Mucosa of stomach (tissue), 1 donor: ENCODE measurements around the gene CXCL5.

Source experiments
- H3K27me3 ChIP-seq: one replicate; pipeline ENCODE4 v1.7.0; 2013; ENCODE audit warnings: mild to moderate bottlenecking, low read length; ENCODE audit not compliant: control insufficient read depth, insufficient read depth
- H3K36me3 ChIP-seq: one replicate; pipeline ENCODE4 v1.7.0; 2013; ENCODE audit warnings: low read length; ENCODE audit not compliant: control insufficient read depth, insufficient read depth
- H3K4me1 ChIP-seq: one replicate; pipeline ENCODE4 v1.7.0; 2013; ENCODE audit warnings: mild to moderate bottlenecking, low read length; ENCODE audit not compliant: control insufficient read depth, insufficient read depth
- H3K4me3 ChIP-seq: one replicate; pipeline ENCODE4 v1.7.0; 2013; ENCODE audit warnings: low read length
- H3K9ac ChIP-seq: one replicate; pipeline ENCODE4 v1.7.0; 2013; ENCODE audit warnings: mild to moderate bottlenecking, low read length, moderate library complexity
- H3K9me3 ChIP-seq: one replicate; pipeline ENCODE4 v1.7.0; 2013; ENCODE audit warnings: mild to moderate bottlenecking, low read length, moderate library complexity; ENCODE audit not compliant: control insufficient read depth
- donor health status: Pancreatic carcinoma.

Gene CXCL5

GRCh38 chr4:74033739-74034138 lies 35.3 kb upstream of the CXCL5 start:
- Histone ChIP-seq H3K4me1 (peaks cover 5% of the 10 kb centered on the region), H3K36me3 (no peaks in the 10 kb centered on the region), H3K4me3 (no peak overlapping the region), H3K27me3 (no peaks in the 10 kb centered on the region), H3K9ac (no peak overlapping the region), H3K9me3 (no peaks in the 10 kb centered on the region)

DNA sequence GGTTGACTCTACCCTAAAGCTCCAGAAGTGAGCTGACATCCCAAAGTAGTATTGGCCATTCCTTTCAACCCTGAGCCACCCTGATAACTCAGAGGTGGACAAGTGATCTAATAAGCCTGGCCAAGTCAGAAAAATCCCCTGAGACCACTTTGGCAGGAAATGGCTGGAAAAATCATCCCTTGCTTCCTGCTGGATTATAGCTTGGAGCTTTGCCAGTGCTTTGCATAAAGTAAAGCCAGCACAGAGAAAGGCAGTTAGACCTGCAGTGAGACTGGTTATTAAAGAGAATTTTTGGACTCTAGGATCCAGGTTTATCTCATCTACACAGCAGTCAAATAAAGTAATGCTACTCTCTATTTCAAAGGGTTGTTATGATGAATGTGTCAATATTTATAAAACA lies 33.6 kb upstream of the CXCL5 start:
- H3K9me3 ChIP-seq, result no peaks in the 10 kb centered on the region
- H3K36me3 ChIP-seq, result no peaks in the 10 kb centered on the region
- H3K4me1 ChIP-seq, result peaks cover under 1% of the 10 kb centered on the region
- H3K4me3 ChIP-seq, result no peak overlapping the region
- H3K27me3 ChIP-seq, result no peaks in the 10 kb centered on the region
- no peak overlapping the region for H3K9ac ChIP-seq

GRCh38 chr4:74031576-74031975 lies 33.1 kb upstream of the CXCL5 start:
- Histone ChIP-seq H3K36me3 (no peaks in the 10 kb centered on the region), H3K9ac (no peak overlapping the region), H3K4me1 (no peaks in the 10 kb centered on the region), H3K4me3 (no peak overlapping the region), H3K9me3 (no peaks in the 10 kb centered on the region), H3K27me3 (no peaks in the 10 kb centered on the region)

- H3K4me3 ChIP-seq, result no peak overlapping the region
- no peaks in the 10 kb centered on the region for H3K36me3 ChIP-seq
- H3K27me3 ChIP-seq, result no peaks in the 10 kb centered on the region
- no peaks in the 10 kb centered on the region for H3K4me1 ChIP-seq
- H3K9me3 ChIP-seq, result no peaks in the 10 kb centered on the region
- H3K9ac ChIP-seq, result no peak overlapping the region
Measured at GRCh38 chr4:74030285-74030684, 31.8 kb upstream of the CXCL5 start.

- Histone ChIP-seq H3K9me3 (no peaks in the 10 kb centered on the region), H3K27me3 (no peaks in the 10 kb centered on the region), H3K4me3 (no peak overlapping the region), H3K4me1 (no peaks in the 10 kb centered on the region), H3K36me3 (no peaks in the 10 kb centered on the region), H3K9ac (no peak overlapping the region)
Measured at GRCh38 chr4:74028504-74028903, 30.0 kb upstream of the CXCL5 start.

GRCh38 chr4:74023709-74024108 lies 25.2 kb upstream of the CXCL5 start:
- H3K4me3 ChIP-seq, result no peak overlapping the region

GRCh38 chr4:74021601-74022000 lies 23.1 kb upstream of the CXCL5 start:
- Histone ChIP-seq H3K9ac (no peak overlapping the region), H3K4me3 (no peak overlapping the region), H3K4me1 (peaks cover 10% of the 10 kb centered on the region), H3K27me3 (no peaks in the 10 kb centered on the region), H3K9me3 (no peaks in the 10 kb centered on the region), H3K36me3 (no peaks in the 10 kb centered on the region)

More at GRCh38 chr4:74023709-74024108, 25.2 kb upstream of the CXCL5 start:
- no peak overlapping the region for H3K9ac ChIP-seq
- no peaks in the 10 kb centered on the region for H3K9me3 ChIP-seq
- H3K4me1 ChIP-seq, result peaks cover 8% of the 10 kb centered on the region
- no peaks in the 10 kb centered on the region for H3K27me3 ChIP-seq
- H3K36me3 ChIP-seq, result no peaks in the 10 kb centered on the region

DNA sequence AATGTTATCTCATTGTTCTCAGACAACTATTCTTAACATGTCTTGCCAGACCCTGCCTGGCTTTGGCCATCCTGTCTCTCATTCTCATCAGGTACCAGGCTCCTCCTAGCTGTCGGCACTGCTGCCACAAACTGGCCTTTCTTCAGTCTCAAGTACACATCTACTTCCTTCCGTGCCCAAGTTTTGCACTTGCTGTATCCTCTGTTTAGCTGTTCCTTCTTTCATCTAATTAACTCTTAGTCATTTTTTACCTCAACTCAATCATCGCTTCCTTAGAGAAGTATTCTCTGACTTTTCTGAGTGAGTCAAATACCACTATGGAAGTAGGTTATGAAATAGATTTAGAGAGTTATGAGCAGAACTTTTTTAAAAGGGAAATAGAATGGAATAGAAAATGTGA lies 20.3 kb upstream of the CXCL5 start:
- no peaks in the 10 kb centered on the region for H3K27me3 ChIP-seq
- no peak overlapping the region for H3K9ac ChIP-seq
- H3K36me3 ChIP-seq, result no peaks in the 10 kb centered on the region
- peaks cover 20% of the 10 kb centered on the region for H3K4me1 ChIP-seq
- H3K4me3 ChIP-seq, result no peak overlapping the region
- H3K9me3 ChIP-seq, result no peaks in the 10 kb centered on the region

DNA sequence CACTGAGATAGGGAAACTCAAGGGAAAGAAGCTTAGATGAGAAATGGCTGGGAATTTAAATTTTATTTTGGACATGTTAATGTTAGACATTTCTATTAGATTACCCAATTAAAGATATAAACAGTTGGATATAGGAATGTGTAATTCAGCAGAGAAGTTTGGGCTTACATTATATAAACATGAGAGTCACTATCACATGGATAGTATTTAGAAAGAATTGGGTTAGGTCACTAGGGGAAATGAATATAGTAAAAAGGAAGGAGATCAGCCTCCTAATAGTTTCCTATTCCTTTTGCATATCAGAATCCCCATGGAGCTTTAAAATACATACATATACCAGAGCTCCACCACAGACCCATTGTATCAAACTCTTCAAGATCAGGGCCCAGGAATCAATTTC lies 19.6 kb upstream of the CXCL5 start:
- H3K4me3 ChIP-seq, result no peak overlapping the region
- H3K27me3 ChIP-seq, result no peaks in the 10 kb centered on the region
- H3K4me1 ChIP-seq, result peaks cover 17% of the 10 kb centered on the region
- no peaks in the 10 kb centered on the region for H3K9me3 ChIP-seq
- H3K9ac ChIP-seq, result no peak overlapping the region
- no peaks in the 10 kb centered on the region for H3K36me3 ChIP-seq

- H3K36me3 ChIP-seq, result no peaks in the 10 kb centered on the region
Measured at GRCh38 chr4:74016068-74016467, 17.6 kb upstream of the CXCL5 start.

DNA sequence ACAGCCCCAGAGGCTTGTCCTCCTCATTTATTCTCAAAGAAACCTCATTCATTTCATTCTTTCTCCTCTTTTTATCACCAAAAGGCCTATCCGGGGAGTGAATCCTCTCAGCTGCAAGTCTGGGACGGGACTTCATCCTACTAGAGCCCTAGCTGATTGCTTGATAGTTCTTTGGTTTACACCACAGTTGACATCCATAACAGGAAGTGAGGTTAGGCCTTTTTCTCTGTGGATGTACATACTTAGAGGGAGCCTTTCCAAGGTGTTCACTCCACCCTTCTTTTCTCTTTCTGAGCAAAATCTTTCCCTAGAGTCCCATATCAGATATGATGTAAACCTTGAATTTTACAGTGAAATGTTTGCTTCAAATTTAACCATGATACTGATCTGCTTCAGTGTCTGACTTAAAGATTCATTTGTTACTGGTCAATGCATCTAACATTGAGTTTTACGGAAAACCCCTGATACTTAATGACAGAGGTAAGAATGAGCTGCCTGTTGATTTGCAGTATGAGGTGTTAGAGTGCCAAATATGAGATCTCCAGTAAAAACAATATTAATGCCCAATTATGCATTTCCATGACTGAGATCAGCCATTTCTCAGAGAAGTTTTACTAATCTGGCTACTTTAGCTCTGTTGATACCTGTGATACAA lies 16.8 kb upstream of the CXCL5 start:
- no peaks in the 10 kb centered on the region for H3K36me3 ChIP-seq
- H3K4me3 ChIP-seq, result no peak overlapping the region
- no peak overlapping the region for H3K9ac ChIP-seq
- H3K27me3 ChIP-seq, result no peaks in the 10 kb centered on the region
- H3K9me3 ChIP-seq, result no peaks in the 10 kb centered on the region
- H3K4me1 ChIP-seq, result peaks cover 14% of the 10 kb centered on the region

More at GRCh38 chr4:74016068-74016467, 17.6 kb upstream of the CXCL5 start:
- Histone ChIP-seq H3K9me3 (no peaks in the 10 kb centered on the region), H3K9ac (no peak overlapping the region), H3K4me3 (no peak overlapping the region), H3K27me3 (no peaks in the 10 kb centered on the region), H3K4me1 (peaks cover 14% of the 10 kb centered on the region)

GRCh38 chr4:74014332-74014731 lies 15.9 kb upstream of the CXCL5 start:
- Histone ChIP-seq H3K9me3 (no peaks in the 10 kb centered on the region), H3K27me3 (no peaks in the 10 kb centered on the region), H3K4me1 (peaks cover 14% of the 10 kb centered on the region), H3K36me3 (no peaks in the 10 kb centered on the region), H3K4me3 (no peak overlapping the region), H3K9ac (no peak overlapping the region)

DNA sequence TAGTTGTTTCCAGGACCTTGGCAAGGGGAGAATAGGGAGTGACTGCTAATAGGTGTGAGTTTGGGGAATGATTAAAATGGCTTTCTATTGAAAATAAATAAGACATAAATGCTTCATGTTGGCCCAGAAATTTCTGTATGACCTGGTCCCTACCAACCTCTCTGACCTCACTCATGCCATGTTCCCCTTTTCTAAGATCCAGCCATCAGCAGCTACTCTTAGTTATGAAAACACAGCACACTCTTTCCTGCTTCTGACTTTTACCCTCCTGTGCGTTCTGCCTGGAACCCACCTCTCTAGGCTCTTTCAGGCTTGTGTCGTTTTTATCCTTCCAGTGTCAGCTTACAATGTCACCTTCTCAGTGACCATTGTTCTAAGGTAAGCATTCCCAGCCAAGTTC lies 14.8 kb upstream of the CXCL5 start:
- Histone ChIP-seq H3K9me3 (no peaks in the 10 kb centered on the region), H3K9ac (no peak overlapping the region), H3K4me1 (peaks cover 11% of the 10 kb centered on the region), H3K36me3 (no peaks in the 10 kb centered on the region), H3K27me3 (no peaks in the 10 kb centered on the region), H3K4me3 (no peak overlapping the region)
